ENCODE results near the gene RTEL1.

DNA sequence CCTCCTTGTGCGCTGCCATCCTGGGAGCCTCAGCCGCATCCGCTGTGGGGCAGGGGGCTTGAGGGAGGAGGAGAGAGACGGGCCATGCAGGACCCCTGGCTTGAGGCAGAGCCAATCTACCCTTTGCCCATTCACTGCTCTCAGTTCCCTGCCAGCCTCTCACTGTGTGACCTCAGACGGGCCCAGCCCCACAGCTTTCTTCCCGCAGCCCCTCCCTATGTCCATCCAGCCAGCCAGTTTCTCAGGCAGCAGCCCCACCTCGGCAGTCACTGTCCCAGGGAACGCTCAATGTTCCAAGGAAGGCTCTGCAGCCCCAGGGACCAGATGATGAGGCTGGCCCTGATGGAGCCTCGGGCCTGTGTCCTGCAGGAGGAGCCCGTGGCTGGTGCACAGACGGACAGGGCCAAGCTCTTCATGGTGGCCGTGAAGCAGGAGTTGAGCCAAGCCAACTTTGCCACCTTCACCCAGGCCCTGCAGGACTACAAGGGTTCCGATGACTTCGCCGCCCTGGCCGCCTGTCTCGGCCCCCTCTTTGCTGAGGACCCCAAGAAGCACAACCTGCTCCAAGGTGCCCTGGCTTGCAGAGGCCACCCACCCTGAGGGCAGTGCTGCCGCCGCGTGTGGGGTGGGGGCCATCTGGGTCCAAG is 34.4 kb downstream of the RTEL1 start:
- TF ChIP-seq CTCF (IDR thresholded peaks at IDR 0.05) (no peak), POLR2AphosphoS5 (IDR thresholded peaks at IDR 0.05) (peak in 2 of 4 donors; percentile 31 to 35)
